SK-N-SH treated with all-trans-retinoic acid at 6 μM for 48 hours (cell line): ENCODE data around the gene NPHS1.

Experiments used
- ATAC-seq: fragments of 200-7000 bp; cut with Tn5 transposase; 3 replicates; pipeline ENCODE4 v1.9.1; 2020; ENCODE audit warnings: mild to moderate bottlenecking, moderate library complexity
- ARNTL ChIP-seq: fragments of 450-650 bp; formaldehyde crosslinking; IDR thresholded peaks from 2 replicates; pipeline ENCODE4 v1.5.0; 2020; ENCODE audit warnings: low read depth, mild to moderate bottlenecking, moderate library complexity, borderline replicate concordance
- BACH2 ChIP-seq: fragments of 250-450 bp; sonication (Bioruptor Pico); IDR thresholded peaks from 2 replicates; pipeline ENCODE4 v1.9.0; 2021; ENCODE audit warnings: mild to moderate bottlenecking, borderline replicate concordance
- CSDC2 ChIP-seq: fragments of 250-450 bp; sonication (Bioruptor Pico); IDR thresholded peaks from 2 replicates; pipeline ENCODE4 v1.5.0; 2020; ENCODE audit warnings: mild to moderate bottlenecking, moderate library complexity
- CSRNP3 ChIP-seq: fragments of 250-450 bp; sonication (Bioruptor Pico); IDR thresholded peaks from 2 replicates; pipeline ENCODE4 v1.5.1; 2021; ENCODE audit warnings: mild to moderate bottlenecking, moderate library complexity
- ESRRG ChIP-seq: fragments of 250-450 bp; sonication (Bioruptor Pico); IDR thresholded peaks from 2 replicates; pipeline ENCODE4 v1.6.1; 2021; ENCODE audit warnings: mild to moderate bottlenecking
- ISL1 ChIP-seq: fragments of 250-450 bp; sonication (Bioruptor Pico); IDR thresholded peaks from 2 replicates; pipeline ENCODE4 v2.1.2; 2022; ENCODE audit warnings: mild to moderate bottlenecking, moderate library complexity
- OSR1 ChIP-seq: fragments of 250-450 bp; sonication (Bioruptor Pico); IDR thresholded peaks from 2 replicates; pipeline ENCODE4 v1.8.0; 2022; ENCODE audit warnings: moderate library complexity, mild to moderate bottlenecking, inconsistent platforms
- PATZ1 ChIP-seq: fragments of 250-450 bp; sonication (Bioruptor Pico); IDR thresholded peaks from 2 replicates; pipeline ENCODE4 v1.8.0; 2020; ENCODE audit warnings: mild to moderate bottlenecking, moderate library complexity, borderline replicate concordance
- PPARA ChIP-seq: fragments of 250-450 bp; sonication (Bioruptor Pico); IDR thresholded peaks from 2 replicates; pipeline ENCODE4 v1.5.0; 2020; ENCODE audit warnings: mild to moderate bottlenecking, borderline replicate concordance
- SNAI2 ChIP-seq: fragments of 250-450 bp; sonication (Bioruptor Pico); IDR thresholded peaks from 2 replicates; pipeline ENCODE4 v1.5.0; 2020; ENCODE audit warnings: mild to moderate bottlenecking, moderate library complexity
- TCF4 ChIP-seq: fragments of 250-450 bp; sonication (Bioruptor Pico); IDR thresholded peaks from 2 replicates; pipeline ENCODE4 v1.8.0; 2021; ENCODE audit warnings: mild to moderate bottlenecking, moderate library complexity, borderline replicate concordance
- TOX ChIP-seq: fragments of 250-450 bp; sonication (Bioruptor Pico); IDR thresholded peaks from 2 replicates; pipeline ENCODE4 v1.8.0; 2021; ENCODE audit warnings: mild to moderate bottlenecking, moderate library complexity, borderline replicate concordance
- TSHZ2 ChIP-seq: fragments of 250-450 bp; sonication (Bioruptor Pico); IDR thresholded peaks from 2 replicates; pipeline ENCODE4 v1.5.0; 2020; ENCODE audit warnings: mild to moderate bottlenecking, moderate library complexity
- ZFP3 ChIP-seq: fragments of 250-450 bp; sonication (Bioruptor Pico); IDR thresholded peaks from 2 replicates; pipeline ENCODE4 v1.5.0; 2020; ENCODE audit warnings: mild to moderate bottlenecking, moderate library complexity
- ZNF565 ChIP-seq: fragments of 450-650 bp; formaldehyde crosslinking; conservative IDR thresholded peaks from 2 replicates; pipeline ENCODE4 v1.5.0; 2020; ENCODE audit warnings: low read depth, mild to moderate bottlenecking, moderate library complexity
- ZNF70 ChIP-seq: fragments of 450-650 bp; formaldehyde crosslinking; IDR thresholded peaks from 2 replicates; pipeline ENCODE4 v1.5.0; 2020; ENCODE audit warnings: mild to moderate bottlenecking, moderate library complexity
- ZNF8 ChIP-seq: fragments of 450-650 bp; formaldehyde crosslinking; IDR thresholded peaks from 2 replicates; pipeline ENCODE4 v1.5.0; 2020; ENCODE audit warnings: mild to moderate bottlenecking, moderate library complexity

NPHS1 gene

GRCh38 chr19:35868823-35869326 is 16.6 kb upstream of the NPHS1 start (continued):
- TF ChIP-seq PATZ1 (CRISPR knock-in tag): no peak
- no peak for TF ChIP-seq ISL1 (CRISPR knock-in tag)
- no peak for TF ChIP-seq PPARA (CRISPR knock-in tag)
- TF ChIP-seq ARNTL (CRISPR knock-in tag): no peak
- TF ChIP-seq SNAI2 (CRISPR knock-in tag): no peak
- TF ChIP-seq ZNF565 (CRISPR knock-in tag): no peak
- TF ChIP-seq CSDC2 (CRISPR knock-in tag): no peak
- no peak for TF ChIP-seq OSR1 (CRISPR knock-in tag)
- TF ChIP-seq ZNF8 (CRISPR knock-in tag): no peak
- no peak for TF ChIP-seq ZFP3 (CRISPR knock-in tag)

- peak; percentile 65 for ATAC-seq
These were observed 16.0 kb upstream of the NPHS1 start, which contains the start of gene APLP1 for GRCh38 chr19:35868172-35868822. APLP1 (plus strand) TSS chr19:35868574; CDS start chr19:35868637, 63 bp downstream.

GRCh38 chr19:35863018-35863417 is 10.7 kb upstream of the NPHS1 start:
- TF ChIP-seq TSHZ2 (no peak), ZFP3 (CRISPR knock-in tag) (no peak), ESRRG (no peak), ARNTL (CRISPR knock-in tag) (no peak), TOX (no peak), PPARA (CRISPR knock-in tag) (no peak), ZNF70 (CRISPR knock-in tag) (no peak), ISL1 (CRISPR knock-in tag) (no peak)
- ATAC-seq: no peak

More at GRCh38 chr19:35868172-35868822, 16.0 kb upstream of the NPHS1 start, which contains the start of gene APLP1:
- no peak for TF ChIP-seq ZFP3 (CRISPR knock-in tag)
- TF ChIP-seq TCF4 (CRISPR knock-in tag): no peak
- no peak for TF ChIP-seq ZNF70 (CRISPR knock-in tag)
- TF ChIP-seq CSRNP3 (CRISPR knock-in tag): no peak

- TF ChIP-seq ZNF70 (CRISPR knock-in tag) (no peak), TSHZ2 (no peak), BACH2 (CRISPR knock-in tag) (no peak), OSR1 (CRISPR knock-in tag) (no peak), TOX (no peak), PATZ1 (CRISPR knock-in tag) (no peak), ESRRG (no peak), PPARA (CRISPR knock-in tag) (no peak)
- no peak; the same call in 2 of the 3 replicates for ATAC-seq
These were observed 10.2 kb upstream of the NPHS1 start for GRCh38 chr19:35862528-35862927.
